ENCODE measurements around the gene FAP.

The FAP gene

GRCh38 chr2:162265666-162266459, 22.6 kb upstream of the FAP start:
- ChIA-PET POLR2A (no interaction called here), CTCF (interaction anchor here (0.7 to 1.2 kb wide), 3 partner anchors 13 to 926 kb away, joined by 3 to 6 read pairs (median 3); no protein-coding TSS in a partner anchor)
- TF ChIP-seq ZSCAN18 (tag by site-specific recombination; IDR thresholded peaks at IDR 0.05) (no peak), ZNF837 (tag by site-specific recombination; IDR thresholded peaks at IDR 0.05) (no peak), ZSCAN16 (tag by site-specific recombination; IDR thresholded peaks at IDR 0.05) (no peak), ZNF555 (tag by site-specific recombination; conservative IDR thresholded peaks at IDR 0.05) (no peak), ZNF394 (tag by site-specific recombination; IDR thresholded peaks at IDR 0.05; ENCODE audit: borderline replicate concordance) (no peak), SCRT2 (tag by site-specific recombination; IDR thresholded peaks at IDR 0.05) (no peak), EGR2 (tag by site-specific recombination; IDR thresholded peaks at IDR 0.05; ENCODE audit: low read depth) (no peak), KLF16 (tag by site-specific recombination; IDR thresholded peaks at IDR 0.05) (no peak), GLIS1 (tag by site-specific recombination; IDR thresholded peaks at IDR 0.05) (no peak), ZNF148 (tag by site-specific recombination; IDR thresholded peaks at IDR 0.05; ENCODE audit: borderline replicate concordance) (no peak), PBX3 (CRISPR knock-in tag; IDR thresholded peaks at IDR 0.05) (no peak), ZNF366 (tag by site-specific recombination; conservative IDR thresholded peaks at IDR 0.05) (no peak), ZNF529 (tag by site-specific recombination; IDR thresholded peaks at IDR 0.05; ENCODE audit: insufficient replicate concordance) (no peak), FEZF1 (tag by site-specific recombination; IDR thresholded peaks at IDR 0.05) (no peak), ZNF169 (tag by site-specific recombination; IDR thresholded peaks at IDR 0.05) (no peak), ZNF202 (tag by site-specific recombination; IDR thresholded peaks at IDR 0.05; ENCODE audit: borderline replicate concordance) (no peak), ZNF155 (tag by site-specific recombination; IDR thresholded peaks at IDR 0.05) (no peak), ZNF302 (tag by site-specific recombination; IDR thresholded peaks at IDR 0.05; ENCODE audit: low read depth) (no peak), ZNF549 (tag by site-specific recombination; IDR thresholded peaks at IDR 0.05) (no peak)
- TF ChIP-seq, protein P1, sequence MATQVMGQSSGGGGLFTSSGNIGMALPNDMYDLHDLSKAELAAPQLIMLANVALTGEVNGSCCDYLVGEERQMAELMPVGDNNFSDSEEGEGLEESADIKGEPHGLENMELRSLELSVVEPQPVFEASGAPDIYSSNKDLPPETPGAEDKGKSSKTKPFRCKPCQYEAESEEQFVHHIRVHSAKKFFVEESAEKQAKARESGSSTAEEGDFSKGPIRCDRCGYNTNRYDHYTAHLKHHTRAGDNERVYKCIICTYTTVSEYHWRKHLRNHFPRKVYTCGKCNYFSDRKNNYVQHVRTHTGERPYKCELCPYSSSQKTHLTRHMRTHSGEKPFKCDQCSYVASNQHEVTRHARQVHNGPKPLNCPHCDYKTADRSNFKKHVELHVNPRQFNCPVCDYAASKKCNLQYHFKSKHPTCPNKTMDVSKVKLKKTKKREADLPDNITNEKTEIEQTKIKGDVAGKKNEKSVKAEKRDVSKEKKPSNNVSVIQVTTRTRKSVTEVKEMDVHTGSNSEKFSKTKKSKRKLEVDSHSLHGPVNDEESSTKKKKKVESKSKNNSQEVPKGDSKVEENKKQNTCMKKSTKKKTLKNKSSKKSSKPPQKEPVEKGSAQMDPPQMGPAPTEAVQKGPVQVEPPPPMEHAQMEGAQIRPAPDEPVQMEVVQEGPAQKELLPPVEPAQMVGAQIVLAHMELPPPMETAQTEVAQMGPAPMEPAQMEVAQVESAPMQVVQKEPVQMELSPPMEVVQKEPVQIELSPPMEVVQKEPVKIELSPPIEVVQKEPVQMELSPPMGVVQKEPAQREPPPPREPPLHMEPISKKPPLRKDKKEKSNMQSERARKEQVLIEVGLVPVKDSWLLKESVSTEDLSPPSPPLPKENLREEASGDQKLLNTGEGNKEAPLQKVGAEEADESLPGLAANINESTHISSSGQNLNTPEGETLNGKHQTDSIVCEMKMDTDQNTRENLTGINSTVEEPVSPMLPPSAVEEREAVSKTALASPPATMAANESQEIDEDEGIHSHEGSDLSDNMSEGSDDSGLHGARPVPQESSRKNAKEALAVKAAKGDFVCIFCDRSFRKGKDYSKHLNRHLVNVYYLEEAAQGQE (tag by site-specific recombination; IDR thresholded peaks at IDR 0.05) = no peak
- no peak overlapping the region for H3K27ac ChIP-seq (ENCODE audit: extremely low read depth, low read depth, low read length)
- H3K36me3 ChIP-seq (ENCODE audit: control insufficient read depth in 2 of 2, insufficient read depth in 1 of 2, low read length in 2 of 2) = peaks cover 0 to 15% of the 10 kb centered on the region in 2 experiments; a peak in 1 of 3 replicates
- H3K4me1 ChIP-seq (ENCODE audit: control insufficient read depth, insufficient read depth, low read length) = no peaks in the 10 kb centered on the region
- no peak overlapping the region for H3K4me3 ChIP-seq (ENCODE audit: low read depth, low read length)
- H3K9me3 ChIP-seq (ENCODE audit: control insufficient read depth, insufficient read depth, low read depth, low read length) = no peaks in the 10 kb centered on the region

All from HEK293 (cell line).